Suprapubic skin (tissue), 4 donors: ENCODE results near the gene TMEM139. TPM values are rescaled to one million over a fixed set of nuclear protein-coding genes. Genes with fewer than 3 reads are reported as not detected.
A peak's percentile ranks its signal among the peaks of the same experiment; 100 is the strongest.

ENCODE experiments used
- DNase-seq, 2 donors: peaks; one replicate each; pipeline ENCODE4 v3.0.0-alpha.2; 2019; ENCODE audit warnings: low spot score in 2 of 2
- H3K27ac ChIP-seq: fragments of 200-600 bp; sonication (generic); one replicate; pipeline ENCODE4 v1.5.1; 2019
- H3K27me3 ChIP-seq: fragments of 200-600 bp; sonication (generic); one replicate; pipeline ENCODE4 v1.5.1; 2019
- H3K36me3 ChIP-seq: fragments of 200-600 bp; sonication (generic); one replicate; pipeline ENCODE4 v1.5.1; 2019
- H3K4me1 ChIP-seq: fragments of 200-600 bp; sonication (generic); one replicate; pipeline ENCODE4 v1.5.1; 2019
- H3K4me3 ChIP-seq: fragments of 200-600 bp; sonication (generic); one replicate; pipeline ENCODE4 v1.5.1; 2019; ENCODE audit warnings: mild to moderate bottlenecking
- H3K9me3 ChIP-seq: fragments of 200-600 bp; sonication (generic); one replicate; pipeline ENCODE4 v1.5.1; 2019
- CTCF ChIP-seq, 2 donors: fragments of 200-600 bp in 1 of 2; fragments of 450-650 bp in 1 of 2; sonication (generic) in 1 of 2; IDR thresholded peaks; one replicate each; pipeline ENCODE4 v1.5.1; 2016 to 2019; ENCODE audit warnings: antibody characterized with exemption in 2 of 2, mild to moderate bottlenecking in 1 of 2, moderate library complexity in 1 of 2
- EP300 ChIP-seq: sonication (generic); formaldehyde crosslinking; IDR thresholded peaks from one replicate; pipeline ENCODE4 v1.6.1; 2017; ENCODE audit warnings: antibody characterized with exemption
- POLR2A ChIP-seq, 2 donors: fragments of 450-650 bp; IDR thresholded peaks; one replicate each; pipeline ENCODE4 v1.6.1; 2017; ENCODE audit warnings: antibody characterized with exemption in 2 of 2, mild to moderate bottlenecking in 2 of 2, moderate library complexity in 2 of 2
- POLR2AphosphoS5 ChIP-seq, 3 donors: sonication (generic); formaldehyde crosslinking; IDR thresholded peaks; one replicate each; pipeline ENCODE4 v1.6.1; 2017; ENCODE audit warnings: antibody characterized with exemption in 3 of 3
- WGBS: methylation state at CpG from one replicate; pipeline ENCODE4 v1.1.5; 2018; 5-methylcytosine and 5-hydroxymethylcytosine counted together
- total RNA-seq, 4 donors: library from RNA; depleted of rRNA; stranded (reverse); fragments of >200 nt; gene quantifications; one replicate each; pipeline ENCODE4 v1.1.0, GENCODE V29; 2016

The TMEM139 gene
- total RNA-seq = 10 to 100 TPM in 2 of 4 donors, 1 to 10 TPM in 2; 3.3 to 11.0 (median 8.1) TPM

- Histone ChIP-seq H3K27me3 (no peaks in the 10 kb centered on the region), H3K9me3 (no peaks in the 10 kb centered on the region), H3K36me3 (no peaks in the 10 kb centered on the region), H3K4me3 (peak within 1 kb of the TSS; percentile 13), H3K4me1 (peaks cover 31% of the 10 kb centered on the region), H3K27ac (peak within 1 kb of the TSS; percentile 30)
- WGBS = 48% methylated on average over 19 of the region's 19 CpGs
- no peak for TF ChIP-seq POLR2A (IDR thresholded peaks at IDR 0.05)
- TF ChIP-seq CTCF (IDR thresholded peaks at IDR 0.05) = no peak
- no peak for TF ChIP-seq POLR2AphosphoS5 (IDR thresholded peaks at IDR 0.05)
- no peak for TF ChIP-seq EP300
- no peak for DNase-seq
Measured at GRCh38 chr7:143284591-143285469, at the start of gene TMEM139. Gene TMEM139 (plus strand): TSS chr7:143284958. CDS start chr7:143285958, 1,000 bp downstream.

- H3K4me3 ChIP-seq = no peak overlapping the region
- no peaks in the 10 kb centered on the region for H3K36me3 ChIP-seq
- DNase-seq = no peak
- TF ChIP-seq POLR2A (IDR thresholded peaks at IDR 0.05) (no peak), POLR2AphosphoS5 (IDR thresholded peaks at IDR 0.05) (no peak), EP300 (no peak)
- H3K9me3 ChIP-seq = peaks cover 3% of the 10 kb centered on the region
- WGBS = 26% methylated on average over 1 of the region's 1 CpG
- no peaks in the 10 kb centered on the region for H3K4me1 ChIP-seq
- H3K27ac ChIP-seq = no peak overlapping the region
- no peaks in the 10 kb centered on the region for H3K27me3 ChIP-seq
Measured at GRCh38 chr7:143235561-143235960, 49.2 kb upstream of the TMEM139 start.

- Histone ChIP-seq H3K27me3 (no peaks in the 10 kb centered on the region), H3K4me3 (no peak overlapping the region), H3K36me3 (no peaks in the 10 kb centered on the region), H3K27ac (no peak overlapping the region), H3K4me1 (peaks cover 4% of the 10 kb centered on the region), H3K9me3 (peaks cover 3% of the 10 kb centered on the region)
- WGBS = 86% methylated on average over 3 of the region's 3 CpGs
- DNase-seq = no peak
- TF ChIP-seq POLR2AphosphoS5 (IDR thresholded peaks at IDR 0.05) = no peak
- TF ChIP-seq EP300 = no peak
- TF ChIP-seq POLR2A (IDR thresholded peaks at IDR 0.05) = no peak
- no peak for TF ChIP-seq CTCF (IDR thresholded peaks at IDR 0.05)
Measured at GRCh38 chr7:143236408-143236990, 48.3 kb upstream of the TMEM139 start.

- H3K9me3 ChIP-seq = peaks cover 3% of the 10 kb centered on the region
- no peak for DNase-seq
- no peaks in the 10 kb centered on the region for H3K36me3 ChIP-seq
- no peak overlapping the region for H3K4me3 ChIP-seq
- peaks cover 4% of the 10 kb centered on the region for H3K4me1 ChIP-seq
- H3K27me3 ChIP-seq = no peaks in the 10 kb centered on the region
- TF ChIP-seq POLR2A (IDR thresholded peaks at IDR 0.05) = no peak
- TF ChIP-seq EP300 = no peak
- no peak for TF ChIP-seq CTCF (IDR thresholded peaks at IDR 0.05)
- TF ChIP-seq POLR2AphosphoS5 (IDR thresholded peaks at IDR 0.05) = no peak
- H3K27ac ChIP-seq = no peak overlapping the region
Measured at GRCh38 chr7:143237366-143237765, 47.4 kb upstream of the TMEM139 start.

DNA sequence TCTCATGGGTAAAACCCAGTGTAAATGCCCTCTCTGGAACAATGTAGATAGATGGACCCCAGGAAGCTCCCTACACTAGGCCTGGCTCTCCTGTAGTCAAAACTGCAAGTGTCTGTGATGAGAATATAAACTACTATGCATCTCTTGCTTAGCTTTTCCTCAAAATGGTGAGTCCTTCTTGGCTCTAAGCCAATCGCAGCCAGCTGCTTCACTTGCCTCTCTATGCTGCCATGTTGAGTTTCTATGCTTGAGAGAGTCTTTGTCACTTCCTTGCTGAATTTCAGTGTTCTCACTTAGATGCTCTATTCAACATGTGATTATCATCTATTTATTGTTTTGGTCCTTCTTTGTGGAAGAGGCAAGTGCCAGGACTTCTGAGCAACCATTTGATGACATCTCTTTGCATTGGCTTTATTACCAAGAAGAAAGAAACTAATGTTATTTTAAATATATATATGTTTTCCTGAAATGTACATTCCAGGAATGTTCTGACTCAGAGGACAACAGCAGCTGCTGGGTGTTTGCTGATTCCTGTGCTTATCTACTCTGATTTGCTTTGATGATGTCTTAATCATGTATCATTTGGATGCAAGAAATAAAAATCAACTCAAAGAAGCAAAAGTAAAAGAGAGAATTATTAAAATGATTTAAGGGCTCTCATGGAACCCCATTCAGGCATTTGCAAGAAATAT, 46.3 kb upstream of the TMEM139 start:
- peaks cover 3% of the 10 kb centered on the region for H3K9me3 ChIP-seq
- no peak for TF ChIP-seq POLR2A (IDR thresholded peaks at IDR 0.05)
- no peak for TF ChIP-seq POLR2AphosphoS5 (IDR thresholded peaks at IDR 0.05)
- no peak for TF ChIP-seq CTCF (IDR thresholded peaks at IDR 0.05)
- TF ChIP-seq EP300 = no peak
- WGBS = 90% methylated on average over 1 of the region's 1 CpG
- no peak overlapping the region for H3K4me3 ChIP-seq
- peaks cover 4% of the 10 kb centered on the region for H3K4me1 ChIP-seq
- H3K27ac ChIP-seq = no peak overlapping the region
- no peaks in the 10 kb centered on the region for H3K36me3 ChIP-seq
- H3K27me3 ChIP-seq = no peaks in the 10 kb centered on the region
- no peak for DNase-seq
